HEK293T (cell line): ENCODE measurements around the gene SAMD4B.

Experiments used
- BHLHE40 ChIP-seq: fragments of 450-650 bp; IDR thresholded peaks from 2 replicates; pipeline ENCODE4 v1.6.1; 2016; ENCODE audit warnings: mild to moderate bottlenecking, moderate library complexity, borderline replicate concordance
- CTBP1 ChIP-seq: fragments of 450-650 bp; IDR thresholded peaks from 2 replicates; pipeline ENCODE4 v1.6.1; 2016; ENCODE audit warnings: borderline replicate concordance
- ELF4 ChIP-seq: fragments of 450-650 bp; IDR thresholded peaks from 2 replicates; pipeline ENCODE4 v1.6.1; 2017; ENCODE audit warnings: antibody characterized with exemption
- FOXA1 ChIP-seq: fragments of 450-650 bp; IDR thresholded peaks from 2 replicates; pipeline ENCODE4 v1.6.1; 2016; ENCODE audit warnings: mild to moderate bottlenecking
- FOXK2 ChIP-seq: fragments of 450-650 bp; IDR thresholded peaks from 2 replicates; pipeline ENCODE4 v1.6.1; 2016; ENCODE audit warnings: mild to moderate bottlenecking
- FOXM1 ChIP-seq: fragments of 450-650 bp; IDR thresholded peaks from 2 replicates; pipeline ENCODE4 v1.6.1; 2017; ENCODE audit warnings: mild to moderate bottlenecking, borderline replicate concordance
- HDGF ChIP-seq: fragments of 450-650 bp; IDR thresholded peaks from 2 replicates; pipeline ENCODE4 v1.6.1; 2017; ENCODE audit warnings: antibody characterized with exemption, borderline replicate concordance
- SP1 ChIP-seq: fragments of 450-650 bp; IDR thresholded peaks from 2 replicates; pipeline ENCODE4 v1.6.1; 2017
- SUZ12 ChIP-seq: fragments of 450-650 bp; IDR thresholded peaks from 2 replicates; pipeline ENCODE4 v1.6.1; 2016; ENCODE audit warnings: mild to moderate bottlenecking
- ZNF384 ChIP-seq: fragments of 450-650 bp; IDR thresholded peaks from 2 replicates; pipeline ENCODE4 v1.6.1; 2016

DNA sequence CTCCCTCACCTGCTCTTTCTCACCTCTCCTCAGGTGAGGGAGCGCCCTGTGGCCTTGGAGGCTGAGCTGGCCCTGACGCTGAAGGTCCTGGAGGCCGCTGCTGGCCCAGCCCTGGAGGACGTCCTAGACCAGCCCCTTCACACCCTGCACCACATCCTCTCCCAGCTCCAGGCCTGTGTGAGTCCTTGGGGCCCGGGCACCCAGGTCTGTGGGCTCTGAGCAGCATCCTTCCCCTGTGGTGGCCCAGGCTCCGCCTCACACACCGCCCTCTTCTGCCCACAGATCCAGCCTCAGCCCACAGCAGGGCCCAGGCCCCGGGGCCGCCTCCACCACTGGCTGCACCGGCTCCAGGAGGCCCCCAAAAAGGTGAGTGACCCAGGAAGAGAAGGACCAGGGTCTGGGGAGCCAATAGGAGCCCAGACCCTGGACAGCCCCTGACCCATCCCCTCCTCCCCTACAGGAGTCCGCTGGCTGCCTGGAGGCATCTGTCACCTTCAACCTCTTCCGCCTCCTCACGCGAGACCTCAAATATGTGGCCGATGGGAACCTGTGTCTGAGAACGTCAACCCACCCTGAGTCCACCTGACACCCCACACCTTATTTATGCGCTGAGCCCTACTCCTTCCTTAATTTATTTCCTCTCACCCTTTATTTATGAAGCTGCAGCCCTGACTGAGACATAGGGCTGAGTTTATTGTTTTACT, 44.1 kb upstream of the SAMD4B start:
- TF ChIP-seq CTBP1 (no peak), FOXM1 (no peak), FOXK2 (no peak), BHLHE40 (no peak), SUZ12 (no peak), ZNF384 (no peak), HDGF (no peak), FOXA1 (no peak), SP1 (no peak), ELF4 (no peak)
